GM18526 (cell line): ENCODE results near the gene ALG11.

Source experiments
- POLR2A ChIP-seq: IDR thresholded peaks from 3 replicates; pipeline ENCODE4 v1.6.1; 2011; ENCODE audit not compliant: insufficient read length; ENCODE audit errors: extremely low read depth

The ALG11 gene

GRCh38 chr13:52010890-52011631, 1.1 kb upstream of the ALG11 start, which contains the start of gene ATP7B:
ATP7B (minus strand) TSS chr13:52011450; CDS start chr13:52011337, 113 bp downstream.
- no peak for TF ChIP-seq POLR2A

- TF ChIP-seq POLR2A: no peak
Measured at GRCh38 chr13:52012512-52012836, 276 bp downstream of the ALG11 start.

DNA sequence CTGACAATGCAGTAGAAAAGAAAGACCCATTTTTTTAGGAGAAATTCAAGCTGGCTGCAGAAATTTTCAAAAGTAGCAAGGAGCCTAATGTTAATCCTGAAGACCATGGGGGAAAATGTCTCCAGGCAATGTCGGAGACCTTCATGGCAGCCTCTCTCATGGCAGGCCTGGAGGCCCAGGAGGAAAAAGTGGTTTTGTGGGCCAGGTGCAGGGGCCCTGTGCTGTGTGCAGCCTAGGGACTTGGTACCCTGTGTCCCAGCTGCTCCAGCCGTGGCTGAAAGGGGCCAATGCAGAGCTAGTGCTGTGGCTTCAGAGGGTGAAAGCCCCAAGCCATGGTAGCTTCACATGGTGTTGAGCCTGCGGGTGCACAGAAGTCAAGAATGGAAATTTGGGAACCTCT, 4.1 kb downstream of the ALG11 start:
- TF ChIP-seq POLR2A: no peak

DNA sequence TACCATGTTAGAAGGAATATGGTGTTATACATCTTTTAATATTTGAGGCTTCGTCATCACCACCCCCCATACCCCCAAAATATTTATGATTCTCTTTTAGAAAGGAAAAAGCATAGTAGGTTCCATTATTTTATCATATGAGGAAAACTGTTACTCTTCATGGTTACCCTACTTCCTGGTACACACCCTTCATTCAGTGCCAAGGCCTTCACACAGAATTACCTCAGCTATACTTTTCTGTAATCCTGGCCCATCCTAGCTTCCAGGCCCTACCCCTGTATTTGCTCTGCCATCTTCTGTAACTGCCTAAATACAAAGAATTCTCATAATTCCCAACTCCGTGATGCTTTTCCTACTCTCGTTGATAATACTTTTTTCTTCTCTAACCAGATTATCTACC, 8.0 kb downstream of the ALG11 start:
- no peak for TF ChIP-seq POLR2A

DNA sequence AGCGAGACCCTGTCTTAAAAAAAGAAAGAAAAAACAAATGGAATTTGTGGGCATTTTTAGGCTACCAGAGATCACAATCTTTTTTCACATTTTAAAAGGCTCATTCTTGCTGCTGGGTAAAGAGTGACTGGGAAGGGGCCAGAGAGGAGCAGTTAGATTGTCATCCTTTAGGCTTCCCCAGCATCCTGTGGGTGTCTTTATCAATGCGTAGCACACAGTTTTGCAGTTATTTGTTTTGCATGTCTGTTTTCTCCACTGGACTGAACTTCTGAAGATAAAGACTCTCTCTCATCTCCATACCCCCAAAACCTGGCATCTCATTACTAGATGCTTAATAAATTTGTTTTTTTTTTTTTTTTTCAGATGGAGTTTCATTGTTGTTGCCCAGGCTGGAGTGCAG, 10.2 kb downstream of the ALG11 start:
- TF ChIP-seq POLR2A: no peak

DNA sequence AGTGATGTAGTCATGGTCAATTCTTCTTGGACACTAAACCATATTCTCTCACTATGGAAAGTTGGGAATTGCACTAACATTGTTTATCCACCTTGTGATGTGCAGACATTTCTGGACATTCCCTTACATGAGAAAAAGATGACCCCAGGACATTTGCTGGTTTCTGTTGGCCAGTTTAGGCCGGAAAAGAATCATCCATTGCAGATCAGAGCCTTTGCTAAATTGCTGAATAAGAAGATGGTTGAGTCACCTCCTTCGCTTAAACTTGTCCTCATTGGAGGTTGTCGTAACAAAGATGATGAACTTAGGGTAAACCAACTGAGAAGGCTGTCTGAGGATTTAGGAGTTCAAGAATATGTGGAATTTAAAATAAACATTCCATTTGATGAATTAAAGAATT, 12.3 kb downstream of the ALG11 start, which contains the start of gene UTP14C:
Gene UTP14C, plus strand, starts transcription at position 211 of the 400 bp plus-strand sequence. CDS start 4,114 bp downstream, outside the sequence.
- no peak for TF ChIP-seq POLR2A

DNA sequence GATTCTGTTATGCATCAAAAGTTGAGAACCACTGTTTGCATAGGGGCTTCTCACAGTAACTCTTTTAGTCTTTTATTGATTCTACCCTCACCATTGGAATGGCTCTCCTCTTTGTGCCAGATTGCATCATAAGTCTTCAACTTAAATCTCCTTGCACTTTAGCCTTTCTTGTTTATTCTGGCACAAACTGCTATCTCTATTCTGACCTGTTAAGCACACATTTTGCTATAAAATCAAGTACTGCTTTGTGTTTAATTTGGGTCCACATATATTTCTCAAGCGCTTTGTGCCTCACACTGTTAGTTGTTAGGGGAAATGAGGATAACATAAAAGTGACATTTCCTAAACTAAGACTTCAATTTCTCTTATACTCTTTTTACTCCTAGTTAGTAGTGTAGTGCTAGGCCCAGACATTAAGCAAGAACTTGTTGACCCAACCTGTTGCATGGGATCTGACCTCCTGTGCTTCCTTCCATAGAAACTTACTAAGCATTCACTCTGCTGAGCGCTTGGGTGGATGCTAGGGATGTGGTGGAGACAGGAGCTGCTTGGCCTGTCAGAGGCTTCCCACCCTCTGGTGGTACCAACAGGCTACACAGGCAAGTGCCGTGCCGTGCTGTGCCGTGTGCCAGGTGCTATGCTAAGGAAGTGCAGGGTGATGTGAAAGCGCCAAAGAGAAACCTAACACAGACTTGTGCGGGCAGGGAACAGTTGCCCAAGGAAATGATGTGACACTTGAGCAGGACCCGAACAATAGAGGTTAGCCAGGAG, 13.5 kb downstream of the ALG11 start:
- no peak for TF ChIP-seq POLR2A

GRCh38 chr13:52026246-52026626, 14.0 kb downstream of the ALG11 start:
- TF ChIP-seq POLR2A: no peak

- TF ChIP-seq POLR2A: no peak
Measured at GRCh38 chr13:52027832-52028231, 15.6 kb downstream of the ALG11 start.

- no peak for TF ChIP-seq POLR2A
Measured at GRCh38 chr13:52029569-52029968, 17.4 kb downstream of the ALG11 start.

DNA sequence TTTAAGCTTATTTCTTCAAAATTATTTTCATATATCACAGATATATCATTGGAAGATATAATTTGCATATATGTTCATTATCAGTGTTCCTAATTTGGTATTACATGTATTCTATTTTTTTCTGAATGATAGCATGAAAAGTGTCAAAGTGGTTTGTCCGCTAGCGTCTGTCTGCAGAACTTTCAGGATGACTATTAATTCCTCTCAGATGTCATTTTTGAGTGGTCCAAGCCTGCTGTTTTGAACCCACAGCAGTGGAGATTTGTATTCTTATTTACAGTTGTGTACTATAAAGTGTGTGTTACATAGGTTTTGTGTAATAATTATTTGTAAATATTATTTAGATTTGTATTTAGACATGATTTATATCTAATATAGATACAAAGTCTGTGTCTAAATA, 20.8 kb downstream of the ALG11 start:
- TF ChIP-seq POLR2A: no peak

DNA sequence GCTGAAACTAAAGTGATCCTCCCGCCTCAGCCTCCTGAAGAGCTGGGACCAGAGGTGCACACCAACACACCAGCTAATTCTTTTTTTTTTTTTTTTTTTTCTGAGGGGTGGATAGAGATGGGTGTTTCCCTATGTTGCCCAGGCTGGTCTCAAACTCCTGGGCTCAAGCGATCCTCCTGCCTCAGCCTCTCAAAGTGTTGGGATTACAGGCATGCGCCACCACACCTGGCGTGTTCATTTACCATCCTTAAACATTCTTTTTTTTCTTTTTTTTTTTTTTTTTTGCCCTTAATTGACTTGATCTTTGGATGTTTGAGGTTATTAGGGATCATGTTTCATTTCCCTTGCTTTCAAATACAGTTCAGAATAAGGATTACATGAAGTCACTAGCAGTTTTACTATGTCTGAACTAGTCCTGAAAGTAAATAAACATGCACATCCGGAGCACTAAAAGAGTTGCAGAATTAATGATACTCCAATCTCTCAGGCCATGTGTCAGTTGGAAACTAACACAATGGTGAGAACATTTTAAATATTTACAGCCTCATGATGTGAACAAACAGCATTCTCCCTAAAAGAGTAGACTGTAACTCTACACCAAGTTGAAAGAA, 22.5 kb downstream of the ALG11 start:
- TF ChIP-seq POLR2A: no peak

- TF ChIP-seq POLR2A: no peak
Measured at GRCh38 chr13:52036037-52036436, 23.8 kb downstream of the ALG11 start.

- no peak for TF ChIP-seq POLR2A
Measured at GRCh38 chr13:52043675-52044074, 31.5 kb downstream of the ALG11 start.

GRCh38 chr13:52047463-52047862, 35.3 kb downstream of the ALG11 start:
- no peak for TF ChIP-seq POLR2A

- no peak for TF ChIP-seq POLR2A
Measured at GRCh38 chr13:52048516-52048915, 36.3 kb downstream of the ALG11 start.
